ENCODE data around the gene L1CAM. TPM values are rescaled to one million over a fixed set of nuclear protein-coding genes. Genes with fewer than 3 reads are reported as not detected.
A peak's percentile ranks its signal among the peaks of the same experiment; 100 is the strongest.

The L1CAM gene
- polyA plus RNA-seq, 2 of the 4 experiments (the other 2 are of a cell fraction): 1.9 to 14.2 TPM

- TF ChIP-seq MAZ (IDR thresholded peaks at IDR 0.05; ENCODE audit: borderline replicate concordance, low read depth, low read length) (no peak), HEYL (CRISPR knock-in tag; IDR thresholded peaks at IDR 0.05) (no peak), FOSL2 (IDR thresholded peaks at IDR 0.05) (no peak), FOSL2 (CRISPR knock-in tag; IDR thresholded peaks at IDR 0.05) (no peak), HMGXB4 (CRISPR knock-in tag; IDR thresholded peaks at IDR 0.05; ENCODE audit: borderline replicate concordance) (no peak)
Measured at GRCh38 chrX:153884136-153884535, 1.8 kb downstream of the L1CAM start (continued).

GRCh38 chrX:153883163-153883843 is 2.7 kb downstream of the L1CAM start:
- no peak overlapping the region for H3K4me3 ChIP-seq
- ChIA-PET CTCF (interaction anchor here (0.5 to 2.4 kb wide), 7 partner anchors 9 to 888 kb away, joined by 3 to 15 read pairs (median 4); partner anchors contain the start of gene PLXNB3), POLR2A (no interaction called here)
- 80% methylated on average over 10 of the region's 13 CpGs for WGBS (ENCODE audit: missing lambda C conversion rate)
- H3K9me3 ChIP-seq: no peaks in the 10 kb centered on the region
- ATAC-seq (peak in 1 of 2 experiments; percentile 10; a peak in 2 of 6 replicates), DNase-seq (ENCODE audit: low read depth in 1 of 2, low spot score in 1 of 2) (no peak), FAIRE-seq (no peak)
- no peak overlapping the region for H3K27ac ChIP-seq
- TF ChIP-seq CTCF (IDR thresholded peaks at IDR 0.05) (no peak), HOXB5 (CRISPR knock-in tag; IDR thresholded peaks at IDR 0.05) (no peak), REST (IDR thresholded peaks at IDR 0.05) (no peak), HOXB13 (CRISPR knock-in tag; IDR thresholded peaks at IDR 0.05; ENCODE audit: low read depth) (no peak), RARB (CRISPR knock-in tag; IDR thresholded peaks at IDR 0.05) (no peak), MAZ (IDR thresholded peaks at IDR 0.05; ENCODE audit: borderline replicate concordance, low read depth, low read length) (no peak), USF2 (IDR thresholded peaks at IDR 0.05) (no peak), NFE2L2 (conservative IDR thresholded peaks at IDR 0.05; ENCODE audit: low read length) (no peak), E2F6 (IDR thresholded peaks at IDR 0.05; ENCODE audit: borderline replicate concordance, low read depth) (no peak), ESRRA (IDR thresholded peaks at IDR 0.05; ENCODE audit: borderline replicate concordance, low read length) (no peak), HDAC2 (IDR thresholded peaks at IDR 0.05) (no peak), ZSCAN20 (CRISPR knock-in tag; IDR thresholded peaks at IDR 0.05) (no peak), SREBF2 (IDR thresholded peaks at IDR 0.05) (no peak), FOSB (CRISPR knock-in tag; IDR thresholded peaks at IDR 0.05) (no peak), EHMT2 (IDR thresholded peaks at IDR 0.05; ENCODE audit: low read depth) (no peak)
- peaks cover 21% of the 10 kb centered on the region for H3K4me1 ChIP-seq
- no peak overlapping the region for H3K4me2 ChIP-seq
